NCI-H446 (cell line): ENCODE data around the gene CIAO2A.
"Not testable (repeated sequence)": the region's sequence is repeated elsewhere in the genome, so short reads cannot be mapped to it uniquely, and the experiment has no call there.

Source experiments
- DNase-seq, 2 experiments: peaks; one replicate each; lab custom pipeline; 2025; lab: John Stamatoyannopoulos, UW

The CIAO2A gene

GRCh38 chr15:64070965-64071851 is 22.4 kb downstream of the CIAO2A start:
- DNase-seq: peak; percentile 0 to 38

GRCh38 chr15:64070106-64070505 is 23.5 kb downstream of the CIAO2A start:
- no peak for DNase-seq

- no peak for DNase-seq
These were observed 25.5 kb downstream of the CIAO2A start for GRCh38 chr15:64068133-64068532.

GRCh38 chr15:64067564-64068030 is 26.0 kb downstream of the CIAO2A start:
- DNase-seq: peak; percentile 74 to 80

- DNase-seq: no peak
These were observed 27.2 kb downstream of the CIAO2A start for GRCh38 chr15:64066451-64066850.

- no peak for DNase-seq
These were observed 32.9 kb downstream of the CIAO2A start for GRCh38 chr15:64060716-64061115.

GRCh38 chr15:64059104-64059503 is 34.5 kb downstream of the CIAO2A start:
- DNase-seq: not testable (repeated sequence)

GRCh38 chr15:64058279-64058678 is 35.4 kb downstream of the CIAO2A start:
- peak in 1 of 2 experiments; percentile 0 for DNase-seq

- not testable (repeated sequence) for DNase-seq
These were observed 40.0 kb downstream of the CIAO2A start for GRCh38 chr15:64053674-64054073.

- DNase-seq: no peak
These were observed 40.6 kb downstream of the CIAO2A start for GRCh38 chr15:64052925-64053491.

- no peak for DNase-seq
These were observed 42.0 kb downstream of the CIAO2A start for GRCh38 chr15:64051407-64052259.

- no peak for DNase-seq
These were observed 42.6 kb downstream of the CIAO2A start for GRCh38 chr15:64051093-64051402.

- DNase-seq: no peak
These were observed 43.2 kb downstream of the CIAO2A start for GRCh38 chr15:64050281-64051092.

- DNase-seq: no peak
These were observed 44.7 kb downstream of the CIAO2A start for GRCh38 chr15:64048781-64049460.

- peak in 1 of 2 experiments; percentile 66 for DNase-seq
These were observed 47.1 kb downstream of the CIAO2A start, which contains the start of gene DAPK2 for GRCh38 chr15:64046421-64047153. Gene DAPK2, minus strand, starts transcription at chr15:64046485. Its CDS starts 6,224 bp downstream, at chr15:64040261.

- DNase-seq: no peak
These were observed 47.7 kb downstream of the CIAO2A start for GRCh38 chr15:64045774-64046420.

- no peak for DNase-seq
These were observed 48.6 kb downstream of the CIAO2A start for GRCh38 chr15:64045101-64045435.

- no peak for DNase-seq
These were observed 49.1 kb downstream of the CIAO2A start for GRCh38 chr15:64044300-64045100.
